ENCODE data around the gene ADAMTS2.

The ADAMTS2 gene

DNA sequence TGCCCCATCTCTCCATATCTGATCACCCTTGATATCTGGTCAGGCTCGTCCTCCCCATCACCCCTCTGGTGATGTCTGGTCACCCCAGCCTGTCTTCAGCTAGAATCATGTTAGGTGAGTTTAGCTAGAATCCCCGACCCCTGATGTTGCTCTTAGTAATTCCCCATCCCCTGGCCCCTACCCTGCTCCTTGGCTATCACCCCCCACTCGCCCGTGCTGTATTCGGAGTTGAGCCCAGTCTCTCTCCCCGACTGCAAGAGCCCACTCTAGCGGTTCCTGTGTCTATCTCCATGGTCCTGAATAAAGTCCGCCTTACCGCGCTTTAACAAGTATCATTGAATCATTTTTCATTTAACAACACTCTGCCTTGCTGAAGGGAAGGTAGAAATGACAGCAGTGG, 33.7 kb downstream of the ADAMTS2 start:
- Histone ChIP-seq H3K4me1 (ENCODE audit: insufficient read depth, low read length) (no peaks in the 10 kb centered on the region), H3K9ac (ENCODE audit: low read depth, low read length) (no peak overlapping the region), H3K27ac (ENCODE audit: low read depth, low read length) (no peak overlapping the region), H3K36me3 (ENCODE audit: insufficient read depth, low read length) (no peaks in the 10 kb centered on the region), H3K4me3 (ENCODE audit: low read length) (no peak overlapping the region), H3K9me3 (ENCODE audit: insufficient read depth, low read depth, low read length) (no peaks in the 10 kb centered on the region), H3K27me3 (ENCODE audit: insufficient read depth, low read length) (no peaks in the 10 kb centered on the region)
- 93% methylated on average over 10 of the region's 10 CpGs for WGBS

DNA sequence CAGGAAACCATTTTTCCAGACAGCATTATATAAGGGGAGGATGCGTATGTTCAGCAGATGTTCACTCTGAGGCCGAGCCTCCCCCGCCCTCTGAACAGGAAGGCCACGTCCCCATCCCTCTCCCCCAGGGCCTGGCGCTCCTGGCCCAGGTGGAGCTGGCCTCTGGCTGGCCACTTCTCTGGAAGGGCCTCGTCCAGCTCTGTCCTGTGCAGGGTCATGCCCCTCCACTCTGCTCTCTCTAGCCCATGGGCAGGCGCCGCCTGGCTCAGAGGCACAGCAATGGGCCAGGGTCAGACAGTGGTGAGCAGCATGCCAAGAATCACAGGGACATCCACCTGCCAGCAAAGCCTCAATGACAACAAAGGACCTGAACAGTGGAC, 34.2 kb downstream of the ADAMTS2 start:
- Histone ChIP-seq H3K4me1 (ENCODE audit: insufficient read depth, low read length) (no peaks in the 10 kb centered on the region), H3K36me3 (ENCODE audit: insufficient read depth, low read length) (no peaks in the 10 kb centered on the region), H3K9ac (ENCODE audit: low read depth, low read length) (no peak overlapping the region), H3K27me3 (ENCODE audit: insufficient read depth, low read length) (no peaks in the 10 kb centered on the region), H3K9me3 (ENCODE audit: insufficient read depth, low read depth, low read length) (no peaks in the 10 kb centered on the region), H3K4me3 (ENCODE audit: low read length) (no peak overlapping the region), H3K27ac (ENCODE audit: low read depth, low read length) (no peak overlapping the region)
- 95% methylated on average over 8 of the region's 8 CpGs for WGBS

DNA sequence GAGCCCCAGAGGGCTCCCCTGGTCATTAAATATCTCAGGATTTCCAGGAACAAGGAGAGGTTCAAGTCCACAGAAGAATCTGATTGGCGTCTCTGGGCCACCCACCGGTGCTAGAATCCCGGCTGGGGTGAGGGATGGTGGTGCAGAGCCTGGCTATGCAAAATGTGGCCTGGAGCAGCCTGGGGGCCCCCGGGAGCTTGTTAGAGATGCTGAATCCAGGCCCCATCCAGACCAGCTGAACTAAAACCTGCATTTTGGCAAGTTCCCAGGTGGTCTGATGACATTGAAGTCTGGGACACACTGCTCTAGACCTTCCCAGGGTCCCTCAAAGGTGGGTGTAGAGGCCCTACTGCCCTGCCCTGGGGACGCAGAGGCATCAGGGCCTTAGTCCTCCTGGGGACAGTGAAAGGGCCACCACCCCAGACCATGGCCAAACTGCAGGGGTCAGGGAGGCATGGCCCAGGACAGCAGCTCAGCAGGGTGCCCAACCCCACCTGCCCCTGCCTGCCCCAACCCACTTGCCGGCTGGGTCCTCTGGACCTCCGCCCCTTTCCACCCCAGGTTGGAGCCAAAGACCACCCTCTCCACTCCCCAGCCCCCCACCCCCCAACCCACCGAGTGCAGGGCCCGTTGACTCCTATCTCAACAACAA, 34.7 kb downstream of the ADAMTS2 start:
- H3K36me3 ChIP-seq (ENCODE audit: insufficient read depth, low read length) = no peaks in the 10 kb centered on the region
- H3K9me3 ChIP-seq (ENCODE audit: insufficient read depth, low read depth, low read length) = no peaks in the 10 kb centered on the region
- WGBS = 93% methylated on average over 7 of the region's 9 CpGs
- no peak overlapping the region for H3K27ac ChIP-seq (ENCODE audit: low read depth, low read length)
- no peaks in the 10 kb centered on the region for H3K4me1 ChIP-seq (ENCODE audit: insufficient read depth, low read length)
- H3K27me3 ChIP-seq (ENCODE audit: insufficient read depth, low read length) = no peaks in the 10 kb centered on the region
- H3K4me3 ChIP-seq (ENCODE audit: low read length) = no peak overlapping the region
- no peak overlapping the region for H3K9ac ChIP-seq (ENCODE audit: low read depth, low read length)

DNA sequence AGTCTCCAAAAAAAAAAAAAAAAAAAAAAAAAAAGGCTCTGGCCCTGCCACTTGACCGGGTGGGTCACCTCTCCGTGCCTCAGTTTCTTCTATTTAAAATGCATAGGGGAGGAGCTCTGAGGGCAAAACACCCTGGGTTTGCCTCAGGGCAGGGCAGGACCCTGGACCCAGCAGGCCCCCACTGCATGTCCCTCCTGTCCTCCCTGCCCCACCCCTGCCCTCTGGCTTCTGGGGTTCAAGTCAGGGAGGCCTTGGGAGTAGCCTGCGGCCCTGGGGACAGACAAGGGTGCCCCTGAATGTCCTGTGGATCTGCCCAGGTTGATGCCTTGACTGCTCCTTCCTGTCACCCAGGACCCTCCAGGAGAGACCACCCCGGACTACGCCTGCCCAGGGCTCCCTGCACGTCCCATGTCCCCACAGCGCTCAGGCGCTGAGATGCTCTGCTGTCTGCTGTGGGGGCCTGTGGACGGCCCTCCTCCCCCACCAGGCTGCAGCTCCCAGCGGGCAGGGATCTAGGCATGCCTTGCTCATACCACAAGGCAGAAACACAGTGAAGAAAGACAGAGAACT, 35.4 kb downstream of the ADAMTS2 start:
- WGBS = 94% methylated on average over 10 of the region's 10 CpGs
- H3K27me3 ChIP-seq (ENCODE audit: insufficient read depth, low read length) = no peaks in the 10 kb centered on the region

DNA sequence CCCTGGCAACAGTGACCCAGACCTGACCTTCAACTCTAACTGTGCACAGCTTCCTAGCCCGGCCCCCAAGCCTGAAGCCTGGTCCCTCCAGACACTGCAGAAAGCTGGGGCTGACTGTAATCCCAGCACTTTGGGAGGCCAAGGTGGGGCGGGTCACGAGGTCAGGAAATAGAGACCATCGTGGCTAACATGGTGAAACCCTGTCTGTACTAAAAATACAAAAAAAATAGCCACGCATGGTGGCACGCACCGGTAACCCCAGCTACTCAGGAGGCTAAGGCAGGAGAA, 35.9 kb downstream of the ADAMTS2 start:
- H3K27me3 ChIP-seq (ENCODE audit: insufficient read depth, low read length) = no peaks in the 10 kb centered on the region
- 89% methylated on average over 7 of the region's 7 CpGs for WGBS
- no peak overlapping the region for H3K4me3 ChIP-seq (ENCODE audit: low read length)
- H3K27ac ChIP-seq (ENCODE audit: low read depth, low read length) = no peak overlapping the region
- H3K9ac ChIP-seq (ENCODE audit: low read depth, low read length) = no peak overlapping the region
- no peaks in the 10 kb centered on the region for H3K4me1 ChIP-seq (ENCODE audit: insufficient read depth, low read length)
- 0 out of 2 replicates have a peak, but pooled peaks cover 3% of the 10 kb centered on the region for H3K9me3 ChIP-seq (ENCODE audit: insufficient read depth, low read depth, low read length)
- no peaks in the 10 kb centered on the region for H3K36me3 ChIP-seq (ENCODE audit: insufficient read depth, low read length)

More for the DNA sequence above, 35.4 kb downstream of the ADAMTS2 start:
- Histone ChIP-seq H3K9me3 (ENCODE audit: insufficient read depth, low read depth, low read length) (0 out of 2 replicates have a peak, but pooled peaks cover 3% of the 10 kb centered on the region), H3K27ac (ENCODE audit: low read depth, low read length) (no peak overlapping the region), H3K36me3 (ENCODE audit: insufficient read depth, low read length) (no peaks in the 10 kb centered on the region), H3K9ac (ENCODE audit: low read depth, low read length) (no peak overlapping the region), H3K4me1 (ENCODE audit: insufficient read depth, low read length) (no peaks in the 10 kb centered on the region), H3K4me3 (ENCODE audit: low read length) (no peak overlapping the region)

DNA sequence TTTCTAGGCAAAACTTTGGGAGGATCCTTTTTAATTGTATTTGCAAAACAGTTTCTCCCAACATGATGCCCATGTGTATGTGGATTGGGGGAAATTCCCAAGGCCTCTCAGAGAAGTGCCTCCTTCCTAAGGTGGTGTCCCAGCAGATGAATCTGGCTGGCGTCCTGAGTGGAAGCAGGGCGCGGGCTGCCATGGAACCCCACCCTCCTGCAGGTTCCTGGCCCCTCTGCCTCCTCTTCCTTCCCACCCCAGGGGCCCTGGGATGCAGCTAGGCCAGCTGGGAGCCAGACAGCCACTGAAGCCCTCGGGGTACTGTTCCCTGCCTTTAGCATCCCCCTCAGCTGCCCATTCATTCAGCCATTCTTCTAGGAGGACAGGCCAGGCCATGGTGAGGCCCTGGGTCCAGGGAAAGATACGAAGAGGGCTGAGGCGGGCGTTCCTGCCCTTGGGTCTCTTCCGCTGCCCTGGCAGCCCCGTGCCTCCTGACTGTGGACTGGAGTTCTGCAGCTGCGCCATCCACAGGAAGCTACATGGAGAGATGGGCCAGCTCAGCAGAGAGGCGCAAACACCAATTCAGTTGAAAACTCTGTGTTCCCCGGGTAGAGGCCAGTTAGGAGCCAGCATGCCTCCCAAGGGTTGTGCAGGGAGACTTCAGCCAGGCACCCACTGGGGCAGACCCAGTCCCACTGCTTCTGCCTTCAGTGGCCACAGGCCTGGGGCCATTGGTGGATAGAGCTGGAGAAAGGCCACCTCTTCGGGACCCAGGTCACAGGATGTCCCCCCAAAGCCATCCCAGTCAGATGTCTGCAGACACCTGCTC, 36.5 kb downstream of the ADAMTS2 start:
- H3K9me3 ChIP-seq (ENCODE audit: insufficient read depth, low read depth, low read length) = 0 out of 2 replicates have a peak, but pooled peaks cover 3% of the 10 kb centered on the region
- H3K9ac ChIP-seq (ENCODE audit: low read depth, low read length) = no peak overlapping the region
- H3K4me1 ChIP-seq (ENCODE audit: insufficient read depth, low read length) = no peaks in the 10 kb centered on the region
- 91% methylated on average over 13 of the region's 13 CpGs for WGBS
- H3K36me3 ChIP-seq (ENCODE audit: insufficient read depth, low read length) = no peaks in the 10 kb centered on the region
- no peak overlapping the region for H3K4me3 ChIP-seq (ENCODE audit: low read length)
- H3K27me3 ChIP-seq (ENCODE audit: insufficient read depth, low read length) = no peaks in the 10 kb centered on the region
- no peak overlapping the region for H3K27ac ChIP-seq (ENCODE audit: low read depth, low read length)

DNA sequence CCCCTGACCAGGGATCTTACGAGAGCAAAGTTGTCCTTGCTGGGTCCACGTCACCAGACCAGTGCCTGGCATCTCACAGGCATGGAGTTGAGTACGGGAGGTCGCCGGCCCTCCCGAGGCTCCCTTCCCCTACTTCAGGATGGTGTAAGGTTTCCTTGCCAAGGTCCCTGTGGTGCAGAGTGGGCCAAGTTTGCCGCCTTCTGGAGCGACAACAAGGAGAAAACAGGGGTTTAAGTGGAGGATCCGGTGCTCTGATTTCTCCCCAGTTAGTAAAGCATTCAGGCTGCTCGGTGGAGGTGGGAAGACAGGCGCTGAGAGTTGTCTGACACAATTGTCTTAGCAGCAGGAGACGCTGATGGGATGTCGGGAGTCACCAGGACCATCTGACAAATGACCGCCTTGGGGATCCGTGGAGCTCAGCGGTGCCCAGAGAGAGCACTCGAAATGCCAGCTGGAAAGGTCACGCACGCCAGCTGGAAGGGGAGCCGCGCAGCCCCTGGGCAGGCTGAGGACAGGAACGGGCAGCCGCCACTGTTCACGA, 37.3 kb downstream of the ADAMTS2 start:
- Histone ChIP-seq H3K4me3 (ENCODE audit: low read length) (no peak overlapping the region), H3K9ac (ENCODE audit: low read depth, low read length) (no peak overlapping the region), H3K36me3 (ENCODE audit: insufficient read depth, low read length) (no peaks in the 10 kb centered on the region), H3K27ac (ENCODE audit: low read depth, low read length) (no peak overlapping the region), H3K4me1 (ENCODE audit: insufficient read depth, low read length) (no peaks in the 10 kb centered on the region), H3K27me3 (ENCODE audit: insufficient read depth, low read length) (no peaks in the 10 kb centered on the region), H3K9me3 (ENCODE audit: insufficient read depth, low read depth, low read length) (0 out of 2 replicates have a peak, but pooled peaks cover 3% of the 10 kb centered on the region)
- WGBS = 90% methylated on average over 24 of the region's 24 CpGs

DNA sequence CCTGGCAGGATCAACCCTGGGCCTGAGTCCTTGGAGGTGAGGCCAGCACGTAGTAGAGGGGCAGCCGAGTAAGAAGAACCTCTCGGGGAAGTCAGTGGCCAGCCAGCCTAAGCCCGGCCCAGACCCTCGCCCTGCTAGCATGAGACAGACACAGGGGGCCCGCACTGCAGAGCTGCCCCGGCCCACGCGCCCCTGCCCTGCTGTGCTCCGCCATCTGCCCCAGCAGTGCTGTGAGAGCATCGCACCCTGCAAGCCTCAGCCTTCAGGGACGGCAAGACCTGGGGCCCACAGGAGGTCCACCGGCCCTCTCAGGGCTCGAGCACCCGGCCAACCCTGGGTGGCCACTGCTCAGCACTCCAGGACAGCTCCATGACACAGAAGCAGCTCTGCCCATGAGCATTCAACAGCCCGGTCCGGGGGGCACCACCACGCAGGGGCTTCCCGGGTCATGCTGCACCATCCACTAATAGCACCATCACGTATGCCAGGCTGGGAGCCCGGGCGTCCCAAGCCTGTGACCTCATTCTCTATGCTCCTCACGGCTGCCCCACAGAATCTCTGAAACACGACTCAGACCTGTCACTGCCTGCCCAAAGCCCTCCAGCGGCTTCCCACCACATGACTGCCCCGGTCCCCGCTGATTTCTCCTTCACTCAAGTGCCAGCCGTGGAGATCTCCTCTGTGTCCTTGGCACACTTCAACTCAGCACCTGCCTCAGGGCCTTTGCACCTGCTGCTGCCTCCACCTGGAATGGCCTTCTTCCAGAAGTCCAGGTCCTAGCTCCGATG, 38.1 kb downstream of the ADAMTS2 start:
- no peaks in the 10 kb centered on the region for H3K36me3 ChIP-seq (ENCODE audit: insufficient read depth, low read length)
- H3K9me3 ChIP-seq (ENCODE audit: insufficient read depth, low read depth, low read length) = 0 out of 2 replicates have a peak, but pooled peaks cover 3% of the 10 kb centered on the region
- 93% methylated on average over 29 of the region's 29 CpGs for WGBS
- no peaks in the 10 kb centered on the region for H3K27me3 ChIP-seq (ENCODE audit: insufficient read depth, low read length)
- no peak overlapping the region for H3K4me3 ChIP-seq (ENCODE audit: low read length)
- no peak overlapping the region for H3K27ac ChIP-seq (ENCODE audit: low read depth, low read length)
- no peaks in the 10 kb centered on the region for H3K4me1 ChIP-seq (ENCODE audit: insufficient read depth, low read length)
- no peak overlapping the region for H3K9ac ChIP-seq (ENCODE audit: low read depth, low read length)

DNA sequence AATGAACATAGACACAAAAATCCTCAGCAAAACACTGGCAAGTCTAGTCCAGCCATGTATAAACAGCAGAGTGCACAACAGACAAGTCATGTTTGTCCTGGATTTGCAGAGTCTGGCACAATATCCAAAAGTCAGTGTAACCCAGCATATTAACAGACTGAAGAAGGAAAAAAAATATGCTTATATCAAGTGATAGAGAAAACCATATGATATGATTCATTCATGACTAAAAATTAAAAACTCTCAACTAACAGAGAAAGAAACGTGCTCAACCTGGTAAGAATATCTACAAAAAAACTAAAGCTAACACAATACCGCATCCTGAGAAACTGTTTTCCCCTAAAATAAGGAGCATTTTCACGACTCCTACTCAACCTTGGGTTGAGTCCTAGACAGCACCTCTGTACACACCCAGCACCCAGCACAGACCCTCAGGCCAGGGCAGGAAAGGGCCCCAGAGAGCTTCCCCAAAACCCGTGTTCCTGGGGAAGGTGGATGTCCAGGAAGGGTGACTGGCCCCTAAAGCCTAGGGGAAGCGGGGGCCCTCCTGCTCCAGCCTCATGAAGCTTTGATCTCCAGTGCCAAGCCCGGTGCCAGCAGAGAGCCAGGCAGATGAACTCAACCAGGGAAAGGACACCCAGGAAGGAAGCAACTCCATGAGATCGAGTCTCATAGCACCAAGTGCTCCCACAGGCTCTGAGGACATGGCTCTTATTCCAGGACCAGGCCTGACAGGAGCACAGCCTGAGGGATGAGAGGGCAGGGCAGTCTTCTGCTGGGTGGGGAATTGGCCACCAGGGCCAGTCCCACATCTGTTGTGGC, 38.9 kb downstream of the ADAMTS2 start:
- 89% methylated on average over 7 of the region's 7 CpGs for WGBS
- no peak overlapping the region for H3K27ac ChIP-seq (ENCODE audit: low read depth, low read length)
- H3K9me3 ChIP-seq (ENCODE audit: insufficient read depth, low read depth, low read length) = 0 out of 2 replicates have a peak, but pooled peaks cover 3% of the 10 kb centered on the region
- no peaks in the 10 kb centered on the region for H3K27me3 ChIP-seq (ENCODE audit: insufficient read depth, low read length)
- no peaks in the 10 kb centered on the region for H3K4me1 ChIP-seq (ENCODE audit: insufficient read depth, low read length)
- H3K4me3 ChIP-seq (ENCODE audit: low read length) = no peak overlapping the region
- no peaks in the 10 kb centered on the region for H3K36me3 ChIP-seq (ENCODE audit: insufficient read depth, low read length)
- no peak overlapping the region for H3K9ac ChIP-seq (ENCODE audit: low read depth, low read length)

DNA sequence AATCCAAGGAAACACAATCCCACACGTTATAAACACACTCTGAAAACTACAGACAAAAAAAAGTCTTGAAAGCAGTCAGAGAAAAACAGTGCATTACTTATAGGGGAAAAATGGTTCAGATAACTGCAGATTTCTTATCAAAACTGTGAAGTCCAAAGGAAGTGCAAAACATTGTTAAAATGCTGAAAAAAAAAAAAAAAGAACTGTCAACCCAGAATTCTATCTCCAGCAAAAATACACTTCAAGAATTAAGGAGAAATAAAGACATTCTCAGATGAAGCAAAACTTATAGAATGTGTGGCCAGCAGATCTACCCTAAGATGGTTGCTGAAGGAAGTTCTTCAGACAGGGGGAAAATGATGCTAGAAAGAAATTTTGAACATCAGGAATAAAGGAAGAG, 40.4 kb downstream of the ADAMTS2 start:
- Histone ChIP-seq H3K9me3 (ENCODE audit: insufficient read depth, low read depth, low read length) (0 out of 2 replicates have a peak, but pooled peaks cover 3% of the 10 kb centered on the region), H3K4me3 (ENCODE audit: low read length) (no peak overlapping the region), H3K27me3 (ENCODE audit: insufficient read depth, low read length) (no peaks in the 10 kb centered on the region), H3K27ac (ENCODE audit: low read depth, low read length) (no peak overlapping the region), H3K36me3 (ENCODE audit: insufficient read depth, low read length) (no peaks in the 10 kb centered on the region), H3K9ac (ENCODE audit: low read depth, low read length) (no peak overlapping the region), H3K4me1 (ENCODE audit: insufficient read depth, low read length) (no peaks in the 10 kb centered on the region)
- 100% methylated on average over 1 of the region's 1 CpG for WGBS
